ENCODE measurements around the gene TRAFD1.

- TF ChIP-seq EZH2 (IDR thresholded peaks at IDR 0.05) (no peak), CTCF (IDR thresholded peaks at IDR 0.05 in 2 of 3, conservative IDR thresholded peaks at IDR 0.05 in 1 of 3; ENCODE audit: borderline replicate concordance in 1 of 3, insufficient read depth in 1 of 3, low read depth in 2 of 3, low read length in 2 of 3) (no peak), POLR2A (IDR thresholded peaks at IDR 0.05; ENCODE audit: borderline replicate concordance, extremely low read depth, insufficient read depth, insufficient read length) (peak; percentile 22), REST (IDR thresholded peaks at IDR 0.05; ENCODE audit: low read depth) (no peak), ZFX (IDR thresholded peaks at IDR 0.05) (peak; percentile 100), POLR2AphosphoS5 (IDR thresholded peaks at IDR 0.05; ENCODE audit: low read depth, low read length) (peak; percentile 59), SP1 (IDR thresholded peaks at IDR 0.05; ENCODE audit: low read depth) (no peak), SIN3A (IDR thresholded peaks at IDR 0.05; ENCODE audit: low read depth) (no peak), EGR1 (IDR thresholded peaks at IDR 0.05; ENCODE audit: low read depth) (no peak), YY1 (IDR thresholded peaks at IDR 0.05; ENCODE audit: extremely low read depth, insufficient replicate concordance, low read depth, low read length) (peak; percentile 90)
Observed at GRCh38 chr12:112108202-112109079, 16.9 kb upstream of the TRAFD1 start, which contains the start of gene NAA25.

All from HCT116 (cell line).